ENCODE measurements around the gene LMF2.

DNA sequence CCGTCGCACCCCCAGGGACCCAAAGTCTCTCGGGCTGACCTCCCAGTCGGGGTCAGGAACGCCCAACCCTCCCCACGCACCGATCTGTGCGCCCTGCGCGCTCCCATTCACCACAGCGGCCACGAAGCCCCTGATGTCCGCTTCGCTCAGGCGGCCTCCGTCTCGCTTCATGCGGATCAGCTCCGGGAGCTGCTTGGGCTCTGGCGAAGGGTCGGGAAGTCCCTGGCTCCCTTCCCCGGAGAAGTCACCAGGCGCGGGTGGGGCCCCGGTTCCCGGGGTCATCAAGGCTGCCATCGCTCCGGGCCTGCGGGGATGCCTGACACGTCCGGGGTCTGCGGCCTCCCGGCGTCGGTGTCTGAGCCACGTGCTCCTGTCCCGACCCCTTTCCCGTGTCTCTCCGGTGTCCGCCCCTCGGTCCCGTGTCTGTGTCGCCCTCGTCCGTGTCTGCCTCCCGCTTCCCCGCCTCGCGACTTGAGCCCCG is 22.0 kb upstream of the LMF2 start:
- TF ChIP-seq, protein P1, sequence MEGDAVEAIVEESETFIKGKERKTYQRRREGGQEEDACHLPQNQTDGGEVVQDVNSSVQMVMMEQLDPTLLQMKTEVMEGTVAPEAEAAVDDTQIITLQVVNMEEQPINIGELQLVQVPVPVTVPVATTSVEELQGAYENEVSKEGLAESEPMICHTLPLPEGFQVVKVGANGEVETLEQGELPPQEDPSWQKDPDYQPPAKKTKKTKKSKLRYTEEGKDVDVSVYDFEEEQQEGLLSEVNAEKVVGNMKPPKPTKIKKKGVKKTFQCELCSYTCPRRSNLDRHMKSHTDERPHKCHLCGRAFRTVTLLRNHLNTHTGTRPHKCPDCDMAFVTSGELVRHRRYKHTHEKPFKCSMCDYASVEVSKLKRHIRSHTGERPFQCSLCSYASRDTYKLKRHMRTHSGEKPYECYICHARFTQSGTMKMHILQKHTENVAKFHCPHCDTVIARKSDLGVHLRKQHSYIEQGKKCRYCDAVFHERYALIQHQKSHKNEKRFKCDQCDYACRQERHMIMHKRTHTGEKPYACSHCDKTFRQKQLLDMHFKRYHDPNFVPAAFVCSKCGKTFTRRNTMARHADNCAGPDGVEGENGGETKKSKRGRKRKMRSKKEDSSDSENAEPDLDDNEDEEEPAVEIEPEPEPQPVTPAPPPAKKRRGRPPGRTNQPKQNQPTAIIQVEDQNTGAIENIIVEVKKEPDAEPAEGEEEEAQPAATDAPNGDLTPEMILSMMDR (IDR thresholded peaks at IDR 0.05; ENCODE audit: low read depth, low read length, poor library complexity, severe bottlenecking): no peak
- TF ChIP-seq EZH2phosphoT487 (IDR thresholded peaks at IDR 0.05; ENCODE audit: borderline replicate concordance, low read length): no peak
